PC-3 (cell line): ENCODE results near the gene COMTD1. TPM values are rescaled to one million over a fixed set of nuclear protein-coding genes. Genes with fewer than 3 reads are reported as not detected.
A peak's percentile ranks its signal among the peaks of the same experiment; 100 is the strongest.

Experiments used
- ATAC-seq: fragments of 200-7000 bp; cut with Tn5 transposase; 2 replicates; pipeline ENCODE4 v1.9.1; 2020; ENCODE audit warnings: mild to moderate bottlenecking, moderate library complexity
- BruUV-seq: library from RNA; stranded (reverse); fragments of 400-500 nt; replicated peaks from 2 replicates; lab custom pipeline; 2021; lab: Mats Ljungman, UMichigan
- CTCF ChIA-PET: fragments of 300-600 bp; sonication (Branson Sonifier 250); formaldehyde crosslinking; loops from one replicate; lab custom pipeline; 2022; ENCODE audit warnings: antibody characterized with exemption; lab: Charles Lee
- POLR2A ChIA-PET: fragments of 300-600 bp; sonication (Branson Sonifier 250); formaldehyde crosslinking; loops from one replicate; lab custom pipeline; 2022; ENCODE audit warnings: antibody characterized with exemption; ENCODE audit not compliant: unreplicated experiment; lab: Charles Lee
- DNase-seq: peaks from one replicate; pipeline ENCODE4 v3.0.0-alpha.2; 2015
- H2AFZ ChIP-seq: fragments of 300-600 bp; sonication (generic); 2 replicates; pipeline ENCODE4 v1.6.0; 2016; ENCODE audit warnings: antibody characterized with exemption, low read length
- H3F3A ChIP-seq: fragments of 300-600 bp; sonication (generic); one replicate; pipeline ENCODE4 v1.6.0; 2017; ENCODE audit warnings: antibody characterized with exemption, low read length, control low read depth, mild to moderate bottlenecking; ENCODE audit not compliant: unreplicated experiment
- H3K27ac ChIP-seq: fragments of 300-600 bp; sonication (generic); 2 replicates; pipeline ENCODE4 v1.5.1; 2016; ENCODE audit warnings: mild to moderate bottlenecking, low read length
- H3K27me3 ChIP-seq: fragments of 300-600 bp; sonication (generic); 2 replicates; pipeline ENCODE4 v1.6.1; 2016; ENCODE audit warnings: low read length, mixed read lengths
- H3K36me3 ChIP-seq: fragments of 300-600 bp; sonication (generic); 2 replicates; pipeline ENCODE4 v1.6.1; 2016; ENCODE audit warnings: low read depth, mixed run types, low read length, mixed read lengths
- H3K4me1 ChIP-seq: fragments of 300-600 bp; sonication (generic); 2 replicates; pipeline ENCODE4 v1.5.1; 2016; ENCODE audit warnings: low read length; ENCODE audit not compliant: insufficient read depth
- H3K4me2 ChIP-seq: fragments of 300-600 bp; sonication (generic); 2 replicates; pipeline ENCODE4 v1.6.0; 2016; ENCODE audit warnings: low read length
- H3K4me3 ChIP-seq: fragments of 300-600 bp; sonication (generic); 2 replicates; pipeline ENCODE4 v1.5.1; 2016; ENCODE audit warnings: mild to moderate bottlenecking, low read length, mixed read lengths
- H3K79me2 ChIP-seq: fragments of 300-600 bp; sonication (generic); 2 replicates; pipeline ENCODE4 v1.6.1; 2017; ENCODE audit warnings: low read length, mixed read lengths
- H3K9ac ChIP-seq: fragments of 300-600 bp; sonication (generic); 2 replicates; pipeline ENCODE4 v1.6.0; 2016; ENCODE audit warnings: mild to moderate bottlenecking, low read length
- H3K9me2 ChIP-seq: fragments of 300-600 bp; sonication (generic); replicated peaks from 2 replicates; pipeline ENCODE4 v1.6.1; 2016; ENCODE audit warnings: mixed run types, low read length, mixed read lengths
- H3K9me3 ChIP-seq: fragments of 300-600 bp; sonication (generic); 2 replicates; pipeline ENCODE4 v1.6.1; 2016; ENCODE audit warnings: low read length, mixed read lengths
- H4K20me1 ChIP-seq: fragments of 300-600 bp; sonication (generic); 2 replicates; pipeline ENCODE4 v1.6.1; 2016; ENCODE audit warnings: low read length, mixed read lengths
- EZH2 ChIP-seq: fragments of 300-600 bp; sonication (generic); IDR thresholded peaks from one replicate; pipeline ENCODE4 v1.6.1; 2017; ENCODE audit warnings: antibody characterized with exemption, mild to moderate bottlenecking, low read length; ENCODE audit not compliant: unreplicated experiment
- EZH2phosphoT487 ChIP-seq: fragments of 300-600 bp; sonication (generic); IDR thresholded peaks from 2 replicates; pipeline ENCODE4 v1.6.1; 2018; ENCODE audit warnings: mild to moderate bottlenecking, antibody characterized with exemption, low read length, borderline replicate concordance
- intact Hi-C: fragments of 100-400 bp; cut with micrococcal nuclease; formaldehyde crosslinking; loops from 2 replicates; pipeline ENCODE4 v1.9.0; 2023
- total RNA-seq: library from RNA; depleted of rRNA; stranded (reverse); fragments of >200 nt; gene quantifications from 2 replicates; pipeline ENCODE4 v1.2.3, GENCODE V29; 2014
- TF ChIP-seq, protein P1 (sequence below): fragments of 300-600 bp; sonication (generic); conservative IDR thresholded peaks from 2 replicates; pipeline ENCODE4 v1.5.1; 2017; ENCODE audit warnings: antibody characterized with exemption, low read depth, mild to moderate bottlenecking, low read length

Gene COMTD1
- total RNA-seq, 1 experiment from 2014 or later, result 183 TPM

DNA sequence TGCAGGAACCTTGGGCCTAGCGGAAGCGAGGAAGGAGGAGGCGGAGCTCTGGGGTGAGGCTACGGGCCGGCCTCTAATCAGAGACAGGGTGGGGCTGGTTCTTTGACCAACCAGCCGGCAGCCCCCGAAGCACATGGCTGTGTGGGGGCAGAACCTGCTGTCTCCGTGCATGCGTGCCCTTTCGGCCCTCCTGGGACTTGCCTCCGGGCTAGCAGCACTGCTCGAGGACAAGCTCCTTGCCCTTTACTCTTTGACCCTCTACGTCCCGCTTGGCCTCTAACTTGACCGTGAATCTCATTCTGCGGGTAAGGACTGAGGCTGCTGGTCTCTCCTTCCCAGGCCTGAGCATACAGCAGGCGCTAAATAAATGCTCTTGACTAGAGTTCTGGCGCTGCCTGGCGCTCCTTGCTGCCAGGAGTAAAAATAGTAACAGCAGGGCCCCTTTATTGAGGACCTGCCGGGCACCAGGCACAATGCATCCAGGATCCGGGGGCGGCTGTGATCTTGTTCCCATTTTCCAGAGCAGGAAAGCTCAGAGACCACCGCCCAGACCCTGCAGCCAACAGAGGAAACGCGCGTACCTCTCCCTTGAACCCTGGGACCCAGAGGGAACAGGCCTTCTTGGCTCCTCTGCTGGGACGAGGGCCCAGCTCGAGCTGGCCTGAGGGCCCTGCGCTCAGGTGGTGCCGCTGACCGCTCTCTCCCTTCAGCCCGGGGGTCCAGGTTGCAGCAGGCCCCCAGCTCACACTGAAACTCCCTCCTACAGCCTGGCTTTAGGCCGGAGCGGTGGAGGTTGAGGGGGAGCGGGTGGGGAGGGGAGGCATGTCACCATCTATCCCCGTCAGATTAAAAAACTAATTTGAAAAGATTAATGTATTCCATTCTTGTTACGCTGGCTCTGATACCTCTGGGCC lies 2.7 kb upstream of the COMTD1 start:
- 0 out of 2 replicates have a peak, but pooled peaks cover under 1% of the 10 kb centered on the region for H3K36me3 ChIP-seq
- no peak overlapping the region for H3K9ac ChIP-seq
- DNase-seq, result no peak
- H3K4me3 ChIP-seq, result no peak overlapping the region
- no peak for ATAC-seq
- H3K27ac ChIP-seq, result no peak overlapping the region
- no peaks in the 10 kb centered on the region for H3K27me3 ChIP-seq
- peaks cover 4% of the 10 kb centered on the region for H3F3A ChIP-seq
- H3K79me2 ChIP-seq, result peaks cover 8% of the 10 kb centered on the region
- H4K20me1 ChIP-seq, result no peaks in the 10 kb centered on the region
- TF ChIP-seq EZH2 (no peak), EZH2phosphoT487 (no peak)
- TF ChIP-seq, protein P1, sequence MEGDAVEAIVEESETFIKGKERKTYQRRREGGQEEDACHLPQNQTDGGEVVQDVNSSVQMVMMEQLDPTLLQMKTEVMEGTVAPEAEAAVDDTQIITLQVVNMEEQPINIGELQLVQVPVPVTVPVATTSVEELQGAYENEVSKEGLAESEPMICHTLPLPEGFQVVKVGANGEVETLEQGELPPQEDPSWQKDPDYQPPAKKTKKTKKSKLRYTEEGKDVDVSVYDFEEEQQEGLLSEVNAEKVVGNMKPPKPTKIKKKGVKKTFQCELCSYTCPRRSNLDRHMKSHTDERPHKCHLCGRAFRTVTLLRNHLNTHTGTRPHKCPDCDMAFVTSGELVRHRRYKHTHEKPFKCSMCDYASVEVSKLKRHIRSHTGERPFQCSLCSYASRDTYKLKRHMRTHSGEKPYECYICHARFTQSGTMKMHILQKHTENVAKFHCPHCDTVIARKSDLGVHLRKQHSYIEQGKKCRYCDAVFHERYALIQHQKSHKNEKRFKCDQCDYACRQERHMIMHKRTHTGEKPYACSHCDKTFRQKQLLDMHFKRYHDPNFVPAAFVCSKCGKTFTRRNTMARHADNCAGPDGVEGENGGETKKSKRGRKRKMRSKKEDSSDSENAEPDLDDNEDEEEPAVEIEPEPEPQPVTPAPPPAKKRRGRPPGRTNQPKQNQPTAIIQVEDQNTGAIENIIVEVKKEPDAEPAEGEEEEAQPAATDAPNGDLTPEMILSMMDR, result no peak
- no peak overlapping the region for H3K4me2 ChIP-seq
- intact Hi-C loops, result loop anchor here (5.0 to 10.0 kb wide), 2 partner anchors 216 to 314 kb away; no protein-coding TSS in a partner anchor
- peaks cover 22% of the 10 kb centered on the region for H3K4me1 ChIP-seq
- H3K9me2 ChIP-seq, result no peaks in the 10 kb centered on the region
- no peaks in the 10 kb centered on the region for H3K9me3 ChIP-seq
- no peak overlapping the region for H2AFZ ChIP-seq
- POLR2A ChIA-PET, result interaction anchor here (0.6 kb wide), 1 partner anchor 600 kb away, joined by 3 read pairs; no protein-coding TSS in a partner anchor
- BruUV-seq, result no TSS peak
- CTCF ChIA-PET, result interaction anchor here (0.9 kb wide), 1 partner anchor 50 kb away, joined by 3 read pairs; no protein-coding TSS in a partner anchor

DNA sequence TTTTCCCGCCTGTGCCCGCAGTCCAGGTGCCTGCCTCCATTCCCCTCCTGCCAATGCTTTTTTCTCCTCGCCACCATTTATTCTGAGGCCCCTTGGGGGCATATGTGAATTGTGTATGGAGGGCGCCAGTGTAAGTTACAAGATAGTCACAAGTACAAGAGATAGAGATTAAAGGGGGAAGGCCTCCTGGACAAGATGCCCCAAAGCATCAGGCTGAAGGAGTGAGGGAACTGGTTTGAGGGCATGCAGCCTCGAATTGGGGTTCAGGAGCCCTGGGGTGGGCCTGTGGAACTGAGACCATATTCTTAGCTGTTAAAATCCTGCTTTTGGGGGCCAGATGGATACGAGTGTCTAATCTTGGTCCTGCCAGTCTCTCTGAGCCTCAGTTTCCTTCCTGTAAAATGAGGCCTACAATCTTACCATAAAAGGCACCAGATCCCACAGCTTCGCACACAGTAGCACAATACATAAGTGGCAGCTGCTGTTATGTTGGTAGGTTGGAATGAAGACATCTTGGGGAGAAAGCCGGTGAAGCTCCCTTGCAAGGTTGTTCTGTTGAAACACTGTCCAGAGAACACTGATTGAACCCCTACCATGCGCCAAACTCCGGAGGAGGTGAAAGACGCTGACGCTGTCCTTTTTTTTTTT lies 545 bp upstream of the COMTD1 start:
- Histone ChIP-seq H2AFZ (peak overlapping the region; percentile 62), H3K9me2 (no peaks in the 10 kb centered on the region), H3K36me3 (peaks cover 17% of the 10 kb centered on the region), H3K4me2 (peak overlapping the region; percentile 93), H3K9me3 (no peaks in the 10 kb centered on the region), H3K27me3 (no peaks in the 10 kb centered on the region), H3K4me3 (no peak overlapping the region; the same call in 1 of the 2 replicates), H4K20me1 (peaks cover 17% of the 10 kb centered on the region), H3K27ac (no peak overlapping the region), H3F3A (peaks cover 23% of the 10 kb centered on the region), H3K4me1 (peaks cover 41% of the 10 kb centered on the region), H3K9ac (peak overlapping the region; percentile 81), H3K79me2 (peaks cover 17% of the 10 kb centered on the region)
- TF ChIP-seq, protein P1, result no peak
- TF ChIP-seq EZH2, result no peak
- no peak for TF ChIP-seq EZH2phosphoT487
- DNase-seq (no peak), ATAC-seq (no peak)
- intact Hi-C loops, result loop anchor here (1.0 to 10.0 kb wide), 5 partner anchors 48 to 992 kb away; no protein-coding TSS in a partner anchor
- POLR2A ChIA-PET, result interaction anchor here (0.5 kb wide), 1 partner anchor 121 kb away, joined by 3 read pairs; no protein-coding TSS in a partner anchor
- CTCF ChIA-PET, result interaction anchor here (0.7 to 6.8 kb wide), 12 partner anchors 11 to 1066 kb away, joined by 3 to 170 read pairs (median 6); no protein-coding TSS in a partner anchor
- BruUV-seq, result no TSS peak
